SK-N-SH (cell line): Measurements from ENCODE around the gene IL17A. TPM values are rescaled to one million over a fixed set of nuclear protein-coding genes. Genes with fewer than 3 reads are reported as not detected.

Source experiments
- CTCF ChIA-PET: fragments of 300-600, 350-600 bp; formaldehyde crosslinking; extraction: SDS; loops from one replicate; lab custom pipeline; 2021; lab: Yijun Ruan, JAX
- POLR2A ChIA-PET: fragments of 350-600 bp; sonication (Branson Sonifier 250); formaldehyde crosslinking; extraction: SDS; loops from one replicate; lab custom pipeline; 2020; ENCODE audit warnings: antibody characterized with exemption, inconsistent platforms; lab: Yijun Ruan, JAX
- DNase-seq: peaks from one replicate; pipeline ENCODE4 v3.0.0; 2012
- H2AFZ ChIP-seq: fragments of 200-600 bp; sonication (generic); 2 replicates; pipeline ENCODE4 v1.8.1; 2016; ENCODE audit warnings: antibody characterized with exemption, mild to moderate bottlenecking, low read depth
- H3F3A ChIP-seq: fragments of 200-600 bp; sonication (generic); replicated peaks from 2 replicates; pipeline ENCODE3; 2016; ENCODE audit warnings: antibody characterized with exemption, mild to moderate bottlenecking; ENCODE audit not compliant: insufficient read depth
- H3K27ac ChIP-seq, 2 experiments: fragments of 200-500 bp in 1 of 2; fragments of 200-600 bp in 1 of 2; sonication (Bioruptor generic) in 1 of 2; sonication (generic), shearing (Covaris generic) in 1 of 2; 2 replicates each; pipeline versions ENCODE4 v1.5.1 to v1.6.1; 2014 to 2016; ENCODE audit warnings: low read depth in 2 of 2, inconsistent platforms in 1 of 2, low read length in 1 of 2, mild to moderate bottlenecking in 1 of 2, mixed read lengths in 1 of 2
- H3K27me3 ChIP-seq: fragments of 200-600 bp; sonication (generic), shearing (Covaris generic); 2 replicates; pipeline ENCODE4 v1.6.1; 2016; ENCODE audit warnings: mixed run types; ENCODE audit not compliant: insufficient read depth
- H3K36me3 ChIP-seq, 2 experiments: fragments of 200-500 bp in 1 of 2; fragments of 200-600 bp in 1 of 2; sonication (Bioruptor generic) in 1 of 2; sonication (generic) in 1 of 2; replicated peaks in 1 of 2; 2 replicates each; pipeline versions ENCODE3 to v1.5.1; 2014 to 2016; ENCODE audit warnings: low read length in 1 of 2, mild to moderate bottlenecking in 1 of 2; ENCODE audit not compliant: insufficient read depth in 2 of 2, control insufficient read depth in 1 of 2
- H3K4me1 ChIP-seq, 2 experiments: fragments of 200-500 bp in 1 of 2; fragments of 200-600 bp in 1 of 2; sonication (Bioruptor generic) in 1 of 2; sonication (generic), shearing (Covaris generic) in 1 of 2; 2 replicates each; pipeline versions ENCODE4 v1.5.1 to v1.6.1; 2014 to 2016; ENCODE audit warnings: low read depth in 1 of 2, low read length in 1 of 2, mixed run types in 1 of 2; ENCODE audit not compliant: insufficient read depth in 2 of 2, control insufficient read depth in 1 of 2
- H3K4me2 ChIP-seq: fragments of 200-600 bp; sonication (generic), shearing (Covaris generic); 2 replicates; pipeline ENCODE4 v1.6.1; 2017; ENCODE audit warnings: mixed run types
- H3K4me3 ChIP-seq, 2 experiments: fragments of 200-500 bp in 1 of 2; fragments of 200-600 bp in 1 of 2; sonication (Bioruptor generic) in 1 of 2; sonication (generic), shearing (Covaris generic) in 1 of 2; 2 replicates each; pipeline versions ENCODE4 v1.5.1 to v1.8.1; 2014 to 2016; ENCODE audit warnings: low read depth in 2 of 2, inconsistent platforms in 1 of 2, low read length in 1 of 2, mild to moderate bottlenecking in 1 of 2, mixed read lengths in 1 of 2, moderate library complexity in 1 of 2
- H3K79me2 ChIP-seq: fragments of 200-600 bp; sonication (generic); 2 replicates; pipeline ENCODE4 v1.8.1; 2017; ENCODE audit warnings: mild to moderate bottlenecking; ENCODE audit not compliant: insufficient read depth
- H3K9ac ChIP-seq: fragments of 200-600 bp; sonication (generic); 2 replicates; pipeline ENCODE4 v1.6.1; 2017; ENCODE audit warnings: mixed run types
- H3K9me2 ChIP-seq: fragments of 200-600 bp; sonication (generic); 2 replicates; pipeline ENCODE4 v1.6.1; 2017; ENCODE audit warnings: mixed run types
- H3K9me3 ChIP-seq: fragments of 200-600 bp; sonication (generic); 2 replicates; pipeline ENCODE4 v1.6.1; 2017; ENCODE audit warnings: mixed run types, mild to moderate bottlenecking, moderate library complexity
- H4K20me1 ChIP-seq: fragments of 200-600 bp; sonication (generic); 2 replicates; pipeline ENCODE4 v1.6.1; 2017; ENCODE audit warnings: mild to moderate bottlenecking, mixed run types; ENCODE audit not compliant: insufficient read depth
- CHD2 ChIP-seq: fragments of 150-350 bp; IDR thresholded peaks from 2 replicates; pipeline ENCODE4 v1.6.1; 2018; ENCODE audit warnings: low read length; ENCODE audit not compliant: partially characterized antibody
- CTCF ChIP-seq: fragments of 200-600 bp; sonication (generic); IDR thresholded peaks from 2 replicates; pipeline ENCODE4 v1.6.1; 2017; ENCODE audit warnings: antibody characterized with exemption, mild to moderate bottlenecking, moderate library complexity
- EP300 ChIP-seq, 2 experiments: IDR thresholded peaks; 2 replicates each; pipeline versions ENCODE4 v1.4.0 to v1.6.1; 2012; ENCODE audit warnings: borderline replicate concordance in 1 of 2, low read depth in 1 of 2, low read length in 1 of 2
- EZH2phosphoT487 ChIP-seq: fragments of 200-600 bp; sonication (generic); IDR thresholded peaks from 2 replicates; pipeline ENCODE4 v1.6.1; 2017; ENCODE audit warnings: low read depth, mixed run types, mild to moderate bottlenecking, antibody characterized with exemption, moderate library complexity, borderline replicate concordance
- IRF3 ChIP-seq: fragments of 150-350 bp; IDR thresholded peaks from 2 replicates; pipeline ENCODE4 v1.6.1; 2016; ENCODE audit warnings: mild to moderate bottlenecking, low read depth, low read length
- MXI1 ChIP-seq: IDR thresholded peaks from 2 replicates; pipeline ENCODE4 v1.6.1; 2012; ENCODE audit warnings: mild to moderate bottlenecking, low read depth, low read length, improper control_type of control experiment
- NFIC ChIP-seq: IDR thresholded peaks from 2 replicates; pipeline ENCODE4 v1.4.0; 2012; ENCODE audit warnings: borderline replicate concordance
- NRF1 ChIP-seq: IDR thresholded peaks from 2 replicates; pipeline ENCODE4 v1.6.1; 2012; ENCODE audit warnings: low read depth, mild to moderate bottlenecking, low read length
- PBX3 ChIP-seq: IDR thresholded peaks from 2 replicates; pipeline ENCODE4; 2012
- REST ChIP-seq: IDR thresholded peaks from 2 replicates; pipeline ENCODE4 v1.6.1; 2012; ENCODE audit warnings: mild to moderate bottlenecking, low read depth, low read length, moderate library complexity
- SIN3A ChIP-seq: IDR thresholded peaks from 2 replicates; pipeline ENCODE4 v1.6.1; 2012; ENCODE audit warnings: low read depth, mild to moderate bottlenecking, low read length, moderate library complexity, borderline replicate concordance
- YY1 ChIP-seq: IDR thresholded peaks from 2 replicates; pipeline ENCODE4 v1.4.0; 2012; ENCODE audit warnings: low read depth, mild to moderate bottlenecking
- ZBTB33 ChIP-seq: IDR thresholded peaks from 2 replicates; pipeline ENCODE4 v1.4.0; 2012; ENCODE audit warnings: low read depth, borderline replicate concordance
- WGBS: methylation state at CpG from one replicate; pipeline ENCODE4 v1.1.6; 2017; ENCODE audit warnings: low lambda C conversion rate; 5-methylcytosine and 5-hydroxymethylcytosine counted together
- polyA plus RNA-seq, 3 experiments: library from polyadenylated mRNA; depleted of rRNA; stranded (reverse); fragments of >200 nt; gene quantifications; 2 replicates each; pipeline ENCODE4 v1.2.3, GENCODE V29; 2012

Gene IL17A
- polyA plus RNA-seq, 1 of the 3 experiments (the other 2 are of a cell fraction) = not detected

- DNase-seq = no peak
- H3K27ac ChIP-seq = no peak overlapping the region
- TF ChIP-seq YY1 = no peak
- TF ChIP-seq NRF1 = no peak
- no peak for TF ChIP-seq REST
- no peak for TF ChIP-seq SIN3A
- TF ChIP-seq ZBTB33 = no peak
- TF ChIP-seq EZH2phosphoT487 = no peak
- no peak for TF ChIP-seq CTCF
- no peak for TF ChIP-seq CHD2
- no peak for TF ChIP-seq NFIC
- TF ChIP-seq EP300 (IDR thresholded peaks at IDR 0.05; ENCODE audit: borderline replicate concordance in 1 of 2, low read depth in 1 of 2, low read length in 1 of 2) = no peak
- TF ChIP-seq MXI1 = no peak
- no peak for TF ChIP-seq IRF3
- TF ChIP-seq PBX3 = no peak
- TF ChIP-seq, all 33 proteins: peak for 0
- Histone ChIP-seq H3K9me3 (no peaks in the 10 kb centered on the region), H3K27me3 (no peaks in the 10 kb centered on the region), H3K9ac (no peak overlapping the region), H3K4me1 (no peaks in the 10 kb centered on the region), H3F3A (no peaks in the 10 kb centered on the region), H3K4me3 (no peak overlapping the region), H4K20me1 (no peaks in the 10 kb centered on the region), H2AFZ (no peak overlapping the region; the same call in 1 of the 2 replicates), H3K79me2 (no peaks in the 10 kb centered on the region), H3K9me2 (no peaks in the 10 kb centered on the region), H3K36me3 (no peaks in the 10 kb centered on the region), H3K4me2 (no peak overlapping the region)
- CTCF ChIA-PET = interaction anchor here (0.9 to 1.4 kb wide), 2 partner anchors 79 to 108 kb away, joined by 4 read pairs; no protein-coding TSS in a partner anchor
- 43% methylated on average over 7 of the region's 7 CpGs for WGBS
- POLR2A ChIA-PET = no interaction called here
These were observed 30.2 kb upstream of the IL17A start for GRCh38 chr6:52155791-52156576.
